ENCODE results near the gene OR52E6. TPM values are rescaled to one million over a fixed set of nuclear protein-coding genes. Genes with fewer than 3 reads are reported as not detected.

The OR52E6 gene
- not detected in 2 replicates for total RNA-seq (2014; rRNA removed; shearing (Covaris generic))

DNA sequence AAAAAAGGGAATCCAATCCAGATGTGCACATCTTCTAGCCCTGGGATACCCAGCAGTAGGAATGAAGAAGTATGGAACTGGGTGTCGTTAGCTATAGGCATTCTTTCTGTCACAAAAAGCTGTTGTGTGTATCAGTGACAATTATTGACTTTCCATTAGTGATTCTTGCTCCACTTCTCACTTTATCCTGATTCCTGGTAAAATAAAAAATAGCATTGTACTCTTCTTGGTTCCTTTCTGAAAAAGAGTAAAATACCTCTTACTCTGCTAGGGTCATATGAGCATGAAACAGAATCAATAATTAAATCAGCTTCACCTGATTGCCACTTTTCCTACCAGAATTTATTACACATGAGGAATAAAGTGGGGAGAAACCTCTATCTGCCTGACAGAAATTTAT is at the start of gene OR52E6:
Gene OR52E6 (minus strand): TSS at position 101 of the 400 bp plus-strand sequence. CDS start 0 bp downstream, at position 101.
- no peak for DNase-seq (ENCODE audit: low spot score)

DNA sequence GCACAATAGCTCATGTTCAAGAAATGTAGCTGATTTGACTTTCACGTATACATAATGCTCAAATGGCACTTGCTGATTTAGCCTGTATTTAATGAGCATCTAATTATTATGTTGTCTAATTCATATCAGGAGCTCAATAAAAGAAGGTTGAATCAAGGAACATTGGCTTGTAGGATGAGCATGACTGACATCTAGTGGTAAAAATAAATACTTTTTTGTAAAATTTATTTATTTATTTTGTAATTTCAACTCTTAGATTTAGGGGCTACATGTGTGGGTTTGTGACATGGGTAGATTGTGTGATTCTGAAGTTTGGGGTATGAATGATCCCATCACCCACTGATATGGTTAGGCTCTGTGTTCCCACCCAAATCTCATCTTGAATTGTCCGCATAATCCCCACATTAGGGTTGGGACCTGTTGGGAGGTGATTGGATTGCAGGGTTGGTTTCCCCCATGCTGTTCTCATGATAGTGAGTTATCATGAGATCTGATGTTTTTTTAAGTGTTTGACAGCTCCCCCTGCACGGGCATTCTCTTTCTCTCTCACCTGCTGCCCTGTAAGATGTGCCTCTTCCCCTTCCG is 49.6 kb upstream of the OR52E6 start:
- DNase-seq (ENCODE audit: low spot score) = peak; percentile 33

DNA sequence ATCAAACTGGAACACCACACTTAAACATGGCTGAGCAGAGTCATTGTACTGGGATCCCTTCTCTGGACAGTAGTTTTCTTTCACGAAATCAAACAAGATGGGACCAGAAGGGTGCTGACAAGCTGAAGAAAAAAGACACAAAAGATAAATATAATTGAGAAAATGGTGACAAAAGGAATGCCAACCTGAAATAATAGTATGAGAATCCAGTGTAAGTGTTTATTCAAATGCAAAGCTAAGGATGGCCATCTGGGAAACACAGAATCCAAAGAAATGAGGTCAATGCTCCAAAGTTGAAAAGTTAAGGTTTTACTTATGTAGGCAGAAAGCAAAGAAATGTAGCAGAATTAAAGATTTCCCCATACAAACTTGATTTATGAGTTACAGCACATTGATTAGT is 46.0 kb upstream of the OR52E6 start:
- DNase-seq (ENCODE audit: low spot score) = no peak

DNA sequence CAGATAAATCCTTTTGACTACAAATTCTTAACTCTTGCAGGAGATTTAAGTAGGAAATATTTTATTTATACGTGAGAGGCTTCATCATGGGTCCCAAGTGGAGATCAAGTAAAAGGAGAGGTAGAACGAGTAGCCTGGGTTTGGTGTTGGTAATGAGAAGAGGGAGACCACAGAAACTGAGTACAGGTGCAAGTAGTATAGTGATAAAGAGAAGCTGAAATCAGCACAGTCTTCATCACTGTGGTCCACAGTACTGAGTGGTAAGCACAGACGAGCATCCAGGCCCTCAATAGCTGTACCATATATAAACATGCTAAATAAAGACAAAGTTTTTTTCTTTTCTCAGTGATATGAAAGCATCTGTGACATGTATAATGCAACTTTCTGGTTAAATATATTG is 45.5 kb upstream of the OR52E6 start:
- DNase-seq (ENCODE audit: low spot score) = no peak

DNA sequence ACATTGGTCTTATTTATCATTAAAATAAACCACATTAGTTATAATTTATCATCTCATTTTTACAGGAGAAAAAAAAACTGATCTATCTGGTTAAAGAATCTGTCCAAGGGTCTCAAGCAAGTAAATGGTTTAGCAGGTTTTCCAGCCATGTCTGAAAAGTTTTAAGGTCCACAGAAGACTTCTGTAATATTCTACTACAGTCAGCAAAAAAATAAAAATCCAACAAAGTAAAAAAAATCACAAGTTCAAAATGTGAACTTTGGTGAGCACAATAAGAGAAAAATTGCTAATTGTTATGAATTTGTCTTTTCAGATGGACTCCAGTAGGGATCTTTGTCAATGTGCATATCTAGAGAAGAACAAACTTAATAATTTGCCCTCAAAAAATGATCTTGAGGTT is 40.1 kb upstream of the OR52E6 start:
- no peak for DNase-seq (ENCODE audit: low spot score)

DNA sequence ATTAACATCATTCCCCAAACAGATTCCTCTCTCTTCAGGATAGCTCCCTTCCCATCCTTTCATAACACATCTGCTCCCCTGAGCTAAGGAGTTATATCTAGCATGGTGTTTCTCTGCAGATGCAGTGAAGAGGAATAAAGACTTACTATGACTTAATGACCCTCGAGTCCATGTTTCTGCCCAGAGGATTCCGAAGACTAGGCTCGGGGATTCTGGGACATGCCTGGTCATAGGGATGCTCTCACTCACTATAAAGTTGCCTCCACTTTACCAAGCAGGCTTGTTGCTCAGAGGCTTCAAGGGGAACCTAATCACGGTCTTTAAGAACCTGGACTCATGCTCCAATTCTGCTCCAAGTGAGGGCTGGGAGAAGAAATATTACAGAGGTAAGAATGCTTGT is 38.6 kb upstream of the OR52E6 start, which contains the start of gene OR52E4:
Gene OR52E4 (plus strand): TSS at position 301 of the 400 bp plus-strand sequence. CDS start 3,664 bp downstream, outside the sequence.
- no peak for DNase-seq (ENCODE audit: low spot score)

DNA sequence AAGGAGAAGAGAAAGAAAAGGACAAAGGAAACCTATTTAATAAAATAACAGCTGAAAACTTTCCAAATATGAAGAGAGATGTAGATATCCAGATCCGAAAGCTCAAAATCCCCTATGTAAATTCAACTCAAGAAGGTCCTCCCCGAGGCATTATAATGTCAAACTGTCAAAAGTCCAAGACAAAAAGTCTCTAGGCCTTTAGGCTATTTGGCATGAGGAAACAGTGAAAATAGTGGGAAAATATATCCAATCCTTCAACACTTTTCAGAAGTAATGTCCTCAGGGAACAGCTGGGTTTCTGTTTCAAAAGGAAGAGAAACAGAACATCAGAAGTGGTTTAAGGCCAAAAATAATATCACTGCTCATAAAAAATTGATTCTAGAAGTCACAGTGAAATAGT is 36.9 kb upstream of the OR52E6 start:
- no peak for DNase-seq (ENCODE audit: low spot score)

DNA sequence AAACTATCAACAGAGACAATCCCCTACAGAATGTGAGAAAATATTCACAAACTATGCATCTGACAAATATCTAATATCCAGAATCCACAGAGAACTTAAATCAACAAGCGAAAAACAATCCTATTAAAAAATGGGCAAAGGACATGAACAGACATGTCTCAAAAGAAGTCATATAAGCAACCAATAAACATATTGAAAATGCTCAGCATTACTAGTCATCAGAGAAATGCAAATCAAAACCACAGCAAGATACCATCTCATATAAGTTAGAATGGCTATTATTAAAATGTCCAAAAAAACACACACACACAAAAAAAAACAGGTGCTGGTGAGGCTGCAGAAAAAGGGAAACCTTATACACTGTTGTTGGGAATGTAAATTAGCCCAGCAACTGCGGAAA is 24.1 kb upstream of the OR52E6 start:
- DNase-seq (ENCODE audit: low spot score) = no peak

DNA sequence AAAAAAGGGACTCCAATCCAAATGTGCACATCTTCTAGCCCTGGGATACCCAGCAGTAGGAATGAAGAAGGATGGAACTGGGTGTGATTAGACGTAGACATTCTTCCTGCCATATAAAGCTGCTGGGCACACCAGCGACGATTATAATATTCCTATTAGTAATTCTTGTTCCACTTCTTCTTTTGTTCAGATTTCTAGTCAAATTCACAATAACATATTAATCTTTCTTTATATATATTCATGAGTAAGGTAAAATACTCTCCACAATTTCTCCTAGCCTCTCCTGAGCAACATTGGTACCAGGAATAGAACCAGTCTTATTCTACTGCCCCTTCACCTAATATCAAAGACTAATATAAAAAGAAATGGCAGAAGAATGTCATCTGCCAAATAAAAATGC is 15.9 kb upstream of the OR52E6 start, which contains the start of gene OR52E8:
Gene OR52E8 (minus strand): TSS at position 101 of the 400 bp plus-strand sequence. CDS start 0 bp downstream, at position 101.
- no peak for DNase-seq (ENCODE audit: low spot score)

DNA sequence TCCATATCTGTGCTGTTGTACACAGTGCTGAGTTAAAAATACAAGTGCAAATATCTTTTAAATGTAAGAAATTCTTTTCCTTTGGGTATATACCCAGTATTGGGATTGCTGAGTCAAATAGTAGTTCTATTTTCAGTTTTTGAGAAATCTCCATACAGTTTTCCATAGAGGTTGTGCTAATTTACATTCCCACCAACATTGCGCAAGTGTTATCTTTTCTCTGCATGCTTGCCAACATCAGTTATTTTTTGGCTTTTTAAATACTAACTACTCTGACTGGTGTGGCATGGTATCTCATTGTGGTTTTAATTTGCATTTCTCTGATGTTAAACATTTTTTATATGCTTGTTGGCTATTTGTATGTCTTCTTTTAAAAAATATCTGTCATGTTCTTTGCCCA is 9.3 kb upstream of the OR52E6 start:
- DNase-seq (ENCODE audit: low spot score) = no peak

DNA sequence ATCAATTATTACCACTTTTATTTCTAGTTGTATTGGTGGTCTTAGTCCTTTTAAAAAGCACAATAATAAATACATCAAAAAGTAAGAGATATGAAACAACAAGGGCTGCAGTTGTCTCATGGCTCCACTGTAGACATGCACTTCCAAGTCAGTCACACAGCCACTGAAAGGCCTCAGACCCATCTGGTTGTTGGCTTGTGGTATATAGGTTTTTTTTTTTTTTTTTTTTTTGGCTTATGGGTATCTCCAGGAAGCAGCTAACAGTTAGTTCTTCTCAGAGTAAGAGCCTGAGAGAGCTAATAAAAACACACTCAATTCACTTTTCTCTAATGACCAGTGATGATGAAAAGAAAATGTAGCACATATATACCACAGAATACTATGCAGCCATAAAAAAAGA is 6.0 kb upstream of the OR52E6 start:
- DNase-seq (ENCODE audit: low spot score) = no peak

DNA sequence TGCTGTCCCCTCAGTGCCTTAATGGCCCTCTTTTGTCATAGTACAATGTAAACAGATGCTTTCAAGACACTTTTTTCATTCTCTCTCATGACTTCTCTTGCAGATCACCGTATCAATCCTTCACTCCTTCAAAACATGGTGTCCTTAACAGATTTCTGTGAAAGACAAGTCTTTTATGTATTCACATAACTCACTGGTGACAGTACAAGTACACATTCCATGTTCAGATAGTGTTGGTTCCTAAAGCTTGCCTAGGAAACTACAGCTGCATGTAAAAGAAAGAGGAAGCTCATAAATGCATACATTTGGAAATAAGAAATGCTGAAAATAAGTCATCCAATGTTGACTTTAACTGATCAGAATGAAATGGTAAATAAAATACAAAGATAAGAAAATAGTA is 5.0 kb upstream of the OR52E6 start:
- DNase-seq (ENCODE audit: low spot score) = no peak

DNA sequence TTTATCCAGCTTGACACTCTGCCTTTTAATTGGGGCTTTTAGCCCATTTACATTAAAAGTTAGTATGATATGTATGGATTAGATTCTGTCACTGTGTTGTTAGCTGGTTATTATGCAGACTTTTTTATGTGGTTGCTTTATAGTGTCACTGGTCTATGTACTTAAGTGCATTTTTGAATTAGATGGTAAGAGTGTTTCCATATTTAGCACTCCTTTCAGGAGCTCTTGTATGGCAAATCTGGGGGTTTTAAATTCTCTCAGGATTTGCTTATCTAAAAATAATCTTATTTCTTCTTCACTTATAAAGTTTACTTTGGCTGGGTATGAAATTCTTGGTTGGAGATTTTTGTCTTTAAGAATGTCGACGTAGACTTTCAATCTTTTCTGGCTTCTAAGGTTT is 4.0 kb downstream of the OR52E6 start:
- no peak for DNase-seq (ENCODE audit: low spot score)

DNA sequence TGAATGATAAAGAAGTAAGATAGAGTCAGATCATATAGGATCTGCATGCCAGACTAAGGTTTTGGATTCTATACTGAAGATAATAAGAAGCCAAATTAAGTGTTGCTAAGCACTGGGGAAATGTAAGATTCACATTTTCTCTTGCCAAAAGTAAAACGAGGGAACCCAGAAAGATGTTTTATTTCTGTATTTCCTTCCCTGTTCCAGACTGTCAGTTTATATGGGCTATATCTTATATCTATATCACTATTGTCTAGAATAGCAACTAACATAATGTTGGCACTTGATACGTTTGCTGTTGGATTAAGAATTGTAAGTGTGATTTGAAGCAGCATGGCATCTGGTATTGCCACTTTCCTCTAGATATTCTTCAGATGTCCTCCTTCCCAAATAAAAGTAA is 8.3 kb downstream of the OR52E6 start:
- DNase-seq (ENCODE audit: low spot score) = no peak

DNA sequence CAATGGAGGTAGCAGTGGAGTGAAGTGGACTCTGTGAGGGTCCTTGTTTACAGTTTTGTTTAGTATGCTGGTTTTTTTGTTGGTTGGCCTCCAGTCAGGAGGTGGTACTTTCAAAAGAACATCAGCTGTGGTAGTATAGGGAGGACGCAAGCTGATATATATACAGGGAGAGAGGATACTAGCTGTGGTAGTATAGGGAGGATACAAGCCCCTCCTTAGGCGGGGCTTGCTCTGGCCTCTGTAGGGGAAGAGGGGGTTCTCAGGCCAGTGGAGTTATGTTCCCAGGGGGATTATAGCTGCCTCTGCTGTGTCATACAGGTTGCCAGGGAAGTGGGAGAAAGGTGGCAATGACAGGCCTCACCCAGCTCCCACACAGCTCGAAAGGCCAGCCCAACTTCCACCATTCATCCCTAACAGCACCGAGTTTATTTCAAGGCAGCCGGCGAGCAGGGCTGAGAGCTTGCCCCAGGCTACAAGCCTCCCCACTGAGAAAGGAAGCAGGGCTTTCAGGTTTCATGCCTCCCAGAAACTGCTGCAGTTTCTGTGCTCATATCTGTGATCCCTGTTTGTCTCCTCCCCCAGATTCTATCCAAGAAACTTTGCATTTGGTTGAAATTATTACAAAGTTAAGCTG is 10.4 kb downstream of the OR52E6 start:
- DNase-seq (ENCODE audit: low spot score) = no peak

DNA sequence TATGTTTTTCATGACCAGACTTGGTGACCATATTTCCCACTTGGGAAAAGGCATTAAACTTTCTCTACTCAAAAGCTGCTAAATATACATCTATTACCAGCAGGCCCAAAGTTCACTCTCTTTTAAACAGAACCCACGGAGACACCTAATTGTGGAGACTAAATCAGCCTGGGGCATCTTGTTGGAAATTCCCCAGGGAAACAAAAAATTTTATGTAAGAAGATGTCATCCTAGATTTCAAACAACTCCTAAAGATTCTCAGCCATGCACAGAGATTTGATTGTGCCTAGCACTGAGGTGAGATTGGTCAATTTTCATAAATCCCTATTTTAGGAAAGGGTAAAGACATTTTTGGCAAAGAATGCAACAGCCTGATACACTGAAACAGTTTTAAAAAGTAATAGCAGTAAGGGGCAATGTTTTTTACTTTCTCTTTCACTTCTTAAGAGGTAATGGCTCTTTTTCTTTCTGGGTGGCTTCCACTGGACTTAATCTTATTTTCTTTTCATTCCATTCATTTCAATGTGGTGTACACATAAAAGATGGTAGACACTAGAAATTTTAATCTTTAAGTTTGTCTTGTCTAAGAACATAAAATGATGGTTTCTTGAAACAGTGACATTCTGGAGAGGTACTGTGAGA is 23.3 kb downstream of the OR52E6 start:
- no peak for DNase-seq (ENCODE audit: low spot score)

DNA sequence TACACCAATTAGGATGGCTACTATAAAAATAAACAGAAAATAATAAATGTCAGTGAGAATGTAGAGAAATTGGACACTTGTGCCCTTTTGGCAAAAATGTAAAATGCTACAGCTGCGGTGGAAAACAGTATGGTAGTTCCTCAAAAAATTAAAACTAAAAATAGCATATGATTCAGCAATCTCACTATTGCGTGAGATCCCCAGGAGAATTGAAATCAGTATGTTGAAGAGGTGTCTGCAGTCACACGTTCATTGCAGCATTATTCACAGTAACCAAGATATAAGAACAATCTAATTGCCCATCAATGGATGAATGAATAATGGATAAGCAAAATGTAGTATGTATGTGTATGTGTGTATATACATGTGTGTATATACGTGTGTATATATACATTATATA is 26.2 kb downstream of the OR52E6 start:
- DNase-seq (ENCODE audit: low spot score) = no peak

DNA sequence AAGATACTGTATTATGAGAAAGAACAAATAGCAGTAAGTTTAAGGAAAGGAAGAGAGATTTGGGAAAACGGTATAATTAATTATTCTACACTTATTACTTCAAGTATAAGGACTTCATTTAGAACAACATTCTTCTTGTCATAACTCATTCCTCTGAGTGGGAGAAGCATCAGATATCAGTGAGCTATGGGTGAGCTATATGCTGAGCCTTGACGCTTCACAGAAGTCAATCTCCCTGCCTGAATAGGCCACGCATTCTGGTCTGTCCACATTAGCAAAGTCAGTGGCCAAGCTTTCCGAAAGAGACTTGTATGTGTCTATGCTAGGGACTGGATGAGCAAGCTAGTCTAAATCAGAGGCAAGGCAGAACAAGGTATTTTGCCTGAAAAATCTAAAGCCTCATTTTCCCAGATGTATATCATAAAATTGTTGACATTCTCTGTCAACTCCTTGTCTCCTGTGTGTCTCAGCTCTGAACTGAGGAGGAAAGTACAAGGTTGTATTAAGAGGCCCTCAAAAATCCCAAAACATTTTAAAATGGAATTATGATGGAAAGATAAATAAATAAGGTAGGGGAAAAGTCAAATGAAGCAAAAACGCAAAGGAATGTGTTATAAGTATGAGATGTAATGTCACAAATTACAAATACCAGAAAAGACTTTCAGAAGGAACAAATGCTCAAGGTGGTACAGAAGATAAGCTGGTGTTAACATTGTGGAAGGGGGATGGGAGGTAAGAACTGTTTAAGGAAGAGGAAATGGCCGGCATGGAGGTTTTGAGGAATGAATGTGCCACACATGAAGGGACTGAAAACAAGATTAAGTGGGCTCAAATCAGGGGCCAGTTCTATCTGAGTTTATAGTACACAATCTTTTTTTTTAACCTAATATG is 31.5 kb downstream of the OR52E6 start:
- no peak for DNase-seq (ENCODE audit: low spot score)

DNA sequence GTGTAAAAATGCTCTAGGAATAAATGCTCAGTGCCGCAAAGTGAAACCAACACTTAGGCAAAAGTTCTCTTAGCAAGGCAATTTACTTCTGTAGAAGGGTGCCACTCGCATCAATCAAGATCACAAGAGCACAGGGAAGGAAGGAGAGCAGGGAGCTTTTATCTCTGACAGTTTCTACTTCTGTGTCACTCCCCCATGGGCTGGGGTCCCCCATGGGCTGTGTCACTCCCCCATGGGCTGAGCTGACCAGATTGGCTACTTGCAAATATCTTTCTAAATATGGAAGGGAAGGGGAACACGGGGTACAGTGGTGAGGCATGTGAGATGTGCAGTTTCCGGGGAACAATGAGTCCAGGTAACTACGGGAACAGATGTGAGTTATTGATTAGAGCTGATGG is 32.6 kb downstream of the OR52E6 start:
- no peak for DNase-seq (ENCODE audit: low spot score)

DNA sequence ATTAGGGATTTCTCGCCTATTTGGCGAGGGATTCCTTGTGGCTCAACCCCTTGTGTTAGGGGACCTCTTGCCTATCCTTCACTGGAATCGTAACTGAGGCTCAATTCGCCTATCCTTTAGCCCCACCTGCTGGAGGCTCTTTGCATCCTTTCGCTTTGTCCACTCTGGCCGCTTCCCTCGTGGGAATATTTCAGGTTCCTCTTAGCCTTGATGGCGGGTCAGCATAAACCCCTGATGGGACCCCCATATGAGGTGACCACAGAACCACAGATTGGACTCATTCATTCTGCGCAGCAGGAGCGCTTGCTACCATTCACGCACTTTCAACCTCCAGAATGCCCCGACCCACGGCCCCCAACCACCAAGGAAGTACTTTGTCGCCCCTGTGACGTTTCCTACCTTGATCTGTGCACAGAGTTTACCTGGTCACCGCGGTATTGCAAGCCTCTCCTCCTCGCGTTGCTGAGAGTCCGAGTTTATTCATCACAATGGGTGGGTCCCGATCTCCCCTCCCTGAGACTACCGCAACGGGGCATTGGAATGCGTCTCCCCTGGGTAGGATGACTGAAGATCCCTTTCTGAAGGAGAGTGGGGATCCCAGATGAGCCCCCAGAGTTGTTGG is 33.1 kb downstream of the OR52E6 start, which contains the start of gene OR52N2:
Gene OR52N2 (plus strand): TSS at position 425 of the 622 bp plus-strand sequence. CDS start 11,412 bp downstream, outside the sequence.
- peak; percentile 89 for DNase-seq (ENCODE audit: low spot score)

DNA sequence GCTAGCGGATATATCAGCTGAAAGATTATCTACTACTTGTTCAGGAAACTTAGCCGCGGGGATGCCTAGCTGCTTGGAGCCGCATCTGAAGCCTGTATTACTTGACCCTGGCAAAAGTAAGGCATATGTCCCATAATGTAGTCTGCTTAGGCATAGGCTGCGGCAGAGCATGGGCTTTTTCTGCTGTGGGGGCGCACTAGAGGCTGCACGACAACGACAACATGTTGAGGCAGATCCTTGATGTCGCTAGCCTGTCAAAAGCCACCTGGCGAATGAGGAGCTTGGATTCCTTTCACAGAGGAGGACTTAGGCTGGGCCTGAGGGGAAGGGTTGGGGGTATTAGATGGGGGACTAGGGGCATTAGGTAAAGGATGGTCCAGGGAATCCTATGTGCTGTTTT is 34.1 kb downstream of the OR52E6 start:
- DNase-seq (ENCODE audit: low spot score) = no peak
